Smooth muscle cell (in vitro differentiated cells): ENCODE measurements around the gene ANO9. TPM values are rescaled to one million over a fixed set of nuclear protein-coding genes. Genes with fewer than 3 reads are reported as not detected.

ENCODE experiments used
- DNase-seq: peaks from one replicate; lab custom pipeline; 2025; ENCODE audit not compliant: unreplicated experiment; lab: John Stamatoyannopoulos, UW
- H2AFZ ChIP-seq: fragments of 200-600 bp; sonication (generic); 2 replicates; pipeline ENCODE4 v1.6.0; 2016; ENCODE audit warnings: antibody characterized with exemption, low read depth, mild to moderate bottlenecking
- H3F3A ChIP-seq: fragments of 200-600 bp; sonication (generic); 2 replicates; pipeline ENCODE4 v1.6.0; 2017; ENCODE audit warnings: antibody characterized with exemption, low read depth
- H3K27ac ChIP-seq: fragments of 200-600 bp; sonication (generic); 2 replicates; pipeline ENCODE4 v1.5.1; 2016; ENCODE audit warnings: low read depth, mild to moderate bottlenecking
- H3K27me3 ChIP-seq: fragments of 200-600 bp; sonication (generic); 2 replicates; pipeline ENCODE4 v1.6.1; 2016; ENCODE audit warnings: low read depth, mild to moderate bottlenecking
- H3K36me3 ChIP-seq: fragments of 200-600 bp; sonication (generic); 2 replicates; pipeline ENCODE4 v1.5.1; 2016; ENCODE audit warnings: low read depth
- H3K4me1 ChIP-seq: fragments of 200-600 bp; sonication (generic); 2 replicates; pipeline ENCODE4 v1.5.1; 2016; ENCODE audit warnings: low read depth
- H3K4me2 ChIP-seq: fragments of 200-600 bp; sonication (generic); 2 replicates; pipeline ENCODE4 v1.6.0; 2016; ENCODE audit warnings: mild to moderate bottlenecking
- H3K4me3 ChIP-seq: fragments of 200-600 bp; sonication (generic); 2 replicates; pipeline ENCODE4 v1.5.1; 2016; ENCODE audit warnings: mild to moderate bottlenecking
- H3K79me2 ChIP-seq: fragments of 200-600 bp; sonication (generic); 2 replicates; pipeline ENCODE4 v1.6.0; 2016; ENCODE audit warnings: low read depth, mild to moderate bottlenecking
- H3K9ac ChIP-seq: fragments of 200-600 bp; sonication (generic); 2 replicates; pipeline ENCODE4 v1.6.0; 2016; ENCODE audit warnings: low read depth
- H3K9me3 ChIP-seq: fragments of 200-600 bp; sonication (generic); replicated peaks from 2 replicates; pipeline ENCODE4 v1.5.1; 2016; ENCODE audit warnings: low read depth
- H4K20me1 ChIP-seq: fragments of 200-600 bp; sonication (generic); 2 replicates; pipeline ENCODE4 v1.6.0; 2016; ENCODE audit warnings: low read depth
- WGBS: methylation state at CpG from one replicate; pipeline ENCODE4 v1.1.7; 2016; ENCODE audit warnings: low lambda C conversion rate; 5-methylcytosine and 5-hydroxymethylcytosine counted together
- polyA plus RNA-seq: library from polyadenylated mRNA; unstranded; fragments of >200 nt; fragmentation: Nextera tagmentation; extraction: Ambion mirVana; gene quantifications from 2 replicates; pipeline ENCODE4 v1.2.1, GENCODE V29; 2016
- total RNA-seq: library from RNA; depleted of rRNA; stranded (reverse); fragments of >200 nt; gene quantifications from 2 replicates; pipeline ENCODE4 v1.2.3, GENCODE V29; 2014
- TF ChIP-seq, protein P1 (sequence below): fragments of 200-600 bp; sonication (generic); IDR thresholded peaks from 2 replicates; pipeline ENCODE4 v1.5.1; 2017; ENCODE audit warnings: borderline replicate concordance, mild to moderate bottlenecking, antibody characterized with exemption; ENCODE audit not compliant: insufficient read depth, poor library complexity, severe bottlenecking

The ANO9 gene
- total and polyA plus RNA-seq, 2 experiments from 2014 or later: 0.67 to 1.5 TPM

DNA sequence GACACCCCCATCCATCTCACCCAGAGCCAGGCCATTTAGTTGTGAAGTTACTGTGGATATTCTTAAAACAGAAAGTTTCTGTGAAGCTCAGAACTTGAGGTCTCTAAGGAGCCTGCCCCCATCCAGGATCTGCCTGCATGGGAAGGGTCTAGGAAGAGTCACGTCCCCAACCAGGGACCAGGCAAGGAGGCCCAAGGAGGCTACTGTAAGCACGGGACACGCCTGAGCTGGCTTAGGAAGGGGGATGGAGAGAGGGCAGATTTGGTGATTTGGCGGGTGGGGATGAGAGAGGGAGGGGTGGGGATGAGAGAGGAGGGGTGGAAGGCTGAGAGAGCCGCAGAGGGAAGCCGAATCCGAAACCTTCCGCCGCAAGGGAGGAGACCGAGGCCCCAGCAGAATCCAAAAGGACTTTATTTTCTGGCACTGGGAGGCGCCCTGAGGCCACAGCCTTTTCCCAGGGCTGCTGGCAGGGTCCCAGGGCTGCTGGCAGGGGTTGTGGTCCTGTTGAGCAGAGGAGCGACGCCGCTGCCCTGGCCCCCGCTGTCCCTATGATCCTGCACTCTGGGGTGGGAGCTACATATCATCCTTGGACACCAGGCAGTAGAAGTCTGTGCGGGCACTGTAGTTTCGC lies 36.4 kb downstream of the ANO9 start:
- Histone ChIP-seq H3K4me3 (no peak overlapping the region), H4K20me1 (no peaks in the 10 kb centered on the region), H3K9ac (no peak overlapping the region), H3K27ac (no peak overlapping the region), H3K4me2 (no peak overlapping the region), H2AFZ (no peak overlapping the region), H3K36me3 (no peaks in the 10 kb centered on the region), H3K79me2 (no peaks in the 10 kb centered on the region), H3K27me3 (no peaks in the 10 kb centered on the region), H3K9me3 (no peaks in the 10 kb centered on the region), H3F3A (no peaks in the 10 kb centered on the region), H3K4me1 (no peaks in the 10 kb centered on the region)
- no peak for DNase-seq
- 86% methylated on average over 17 of the region's 17 CpGs for WGBS
- TF ChIP-seq, protein P1, sequence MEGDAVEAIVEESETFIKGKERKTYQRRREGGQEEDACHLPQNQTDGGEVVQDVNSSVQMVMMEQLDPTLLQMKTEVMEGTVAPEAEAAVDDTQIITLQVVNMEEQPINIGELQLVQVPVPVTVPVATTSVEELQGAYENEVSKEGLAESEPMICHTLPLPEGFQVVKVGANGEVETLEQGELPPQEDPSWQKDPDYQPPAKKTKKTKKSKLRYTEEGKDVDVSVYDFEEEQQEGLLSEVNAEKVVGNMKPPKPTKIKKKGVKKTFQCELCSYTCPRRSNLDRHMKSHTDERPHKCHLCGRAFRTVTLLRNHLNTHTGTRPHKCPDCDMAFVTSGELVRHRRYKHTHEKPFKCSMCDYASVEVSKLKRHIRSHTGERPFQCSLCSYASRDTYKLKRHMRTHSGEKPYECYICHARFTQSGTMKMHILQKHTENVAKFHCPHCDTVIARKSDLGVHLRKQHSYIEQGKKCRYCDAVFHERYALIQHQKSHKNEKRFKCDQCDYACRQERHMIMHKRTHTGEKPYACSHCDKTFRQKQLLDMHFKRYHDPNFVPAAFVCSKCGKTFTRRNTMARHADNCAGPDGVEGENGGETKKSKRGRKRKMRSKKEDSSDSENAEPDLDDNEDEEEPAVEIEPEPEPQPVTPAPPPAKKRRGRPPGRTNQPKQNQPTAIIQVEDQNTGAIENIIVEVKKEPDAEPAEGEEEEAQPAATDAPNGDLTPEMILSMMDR: no peak

DNA sequence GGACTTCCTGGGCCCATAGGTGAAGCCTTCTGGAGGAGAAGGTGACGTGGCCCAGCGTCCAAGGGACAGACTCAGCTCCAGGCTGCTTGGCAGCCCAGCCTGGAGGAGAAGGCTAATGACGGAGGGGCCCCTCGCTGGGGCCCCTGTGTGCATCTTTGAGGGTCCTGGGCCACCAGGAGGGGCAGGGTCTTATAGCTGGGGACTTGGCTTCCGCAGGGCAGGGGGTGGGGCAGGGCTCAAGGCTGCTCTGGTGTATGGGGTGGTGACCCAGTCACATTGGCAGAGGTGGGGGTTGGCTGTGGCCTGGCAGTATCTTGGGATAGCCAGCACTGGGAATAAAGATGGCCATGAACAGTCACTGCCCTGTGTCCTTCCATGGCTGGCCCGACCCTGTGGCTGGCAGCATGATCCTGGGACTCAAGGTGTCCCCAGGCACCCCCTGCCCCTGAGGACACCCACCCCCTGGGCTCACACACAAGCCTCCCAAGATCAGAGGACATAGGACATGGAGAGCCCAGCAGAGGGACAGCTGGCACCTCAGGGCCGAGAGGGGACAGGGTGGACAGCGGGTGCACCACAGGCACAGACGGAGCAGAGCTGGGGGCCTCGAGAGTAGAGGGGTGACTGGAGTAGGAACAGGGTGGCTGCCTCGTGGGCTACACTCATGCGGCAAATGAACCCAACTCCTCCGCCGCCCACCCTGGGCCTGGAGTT lies 37.1 kb downstream of the ANO9 start:
- no peak overlapping the region for H3K4me2 ChIP-seq
- no peaks in the 10 kb centered on the region for H4K20me1 ChIP-seq
- no peaks in the 10 kb centered on the region for H3K4me1 ChIP-seq
- H3K36me3 ChIP-seq: no peaks in the 10 kb centered on the region
- no peaks in the 10 kb centered on the region for H3K79me2 ChIP-seq
- no peak overlapping the region for H3K4me3 ChIP-seq
- H3K9ac ChIP-seq: no peak overlapping the region
- TF ChIP-seq, protein P1: no peak
- no peaks in the 10 kb centered on the region for H3K9me3 ChIP-seq
- no peaks in the 10 kb centered on the region for H3K27me3 ChIP-seq
- no peaks in the 10 kb centered on the region for H3F3A ChIP-seq
- 97% methylated on average over 14 of the region's 14 CpGs for WGBS
- H2AFZ ChIP-seq: no peak overlapping the region
- DNase-seq: no peak
- H3K27ac ChIP-seq: no peak overlapping the region

DNA sequence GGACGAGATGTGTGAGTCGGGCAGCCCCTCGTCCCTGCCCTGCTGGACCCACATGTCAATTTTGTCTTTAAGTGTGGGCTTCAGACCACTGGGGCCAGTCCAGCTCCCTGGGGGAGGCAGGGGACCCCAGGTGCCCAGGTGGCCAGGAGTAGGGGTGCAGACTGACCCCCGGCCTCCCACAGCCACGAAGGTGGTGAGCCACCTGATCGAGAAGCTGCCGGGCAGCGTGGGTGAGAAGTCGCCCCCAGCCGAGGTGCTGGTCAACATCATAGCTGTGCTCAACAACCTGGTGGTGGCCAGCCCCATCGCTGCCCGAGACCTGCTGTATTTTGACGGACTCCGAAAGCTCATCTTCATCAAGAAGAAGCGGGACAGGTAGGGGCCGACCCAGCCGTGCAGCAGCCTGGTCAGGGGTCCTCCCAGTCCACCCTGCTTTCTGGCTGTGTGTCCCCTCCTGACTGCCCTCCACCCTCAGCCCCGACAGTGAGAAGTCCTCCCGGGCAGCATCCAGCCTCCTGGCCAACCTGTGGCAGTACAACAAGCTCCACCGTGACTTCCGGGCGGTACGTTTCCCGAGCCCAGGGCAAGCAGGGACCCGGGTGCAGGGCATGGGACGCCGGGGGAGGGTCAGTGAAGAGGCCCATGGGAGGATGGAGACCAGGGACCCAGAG lies 37.9 kb downstream of the ANO9 start:
- DNase-seq: no peak
- H3K4me1 ChIP-seq: no peaks in the 10 kb centered on the region
- H3K4me3 ChIP-seq: no peak overlapping the region
- H3K27me3 ChIP-seq: no peaks in the 10 kb centered on the region
- no peak overlapping the region for H3K4me2 ChIP-seq
- no peaks in the 10 kb centered on the region for H4K20me1 ChIP-seq
- H3K79me2 ChIP-seq: no peaks in the 10 kb centered on the region
- H2AFZ ChIP-seq: no peak overlapping the region
- H3K9me3 ChIP-seq: no peaks in the 10 kb centered on the region
- no peaks in the 10 kb centered on the region for H3F3A ChIP-seq
- H3K27ac ChIP-seq: no peak overlapping the region
- H3K9ac ChIP-seq: no peak overlapping the region
- H3K36me3 ChIP-seq: no peaks in the 10 kb centered on the region
- 95% methylated on average over 27 of the region's 27 CpGs for WGBS
- TF ChIP-seq, protein P1: no peak
